GM23338 (cell line): ENCODE data around the gene ZNF511. TPM values are rescaled to one million over a fixed set of nuclear protein-coding genes. Genes with fewer than 3 reads are reported as not detected.

Source experiments
- ATAC-seq: fragments of 200-7000 bp; cut with Tn5 transposase; 3 replicates; pipeline ENCODE4 v1.9.1; 2020
- DNase-seq: peaks from one replicate; pipeline ENCODE4 v3.0.0-alpha.2; 2015; ENCODE audit warnings: low spot score
- H2AFZ ChIP-seq: fragments of 200-600 bp; sonication (generic); 2 replicates; pipeline ENCODE4 v1.8.0; 2016; ENCODE audit warnings: antibody characterized with exemption, mild to moderate bottlenecking, moderate library complexity
- H3F3A ChIP-seq: fragments of 200-600 bp; sonication (generic); replicated peaks from 2 replicates; pipeline ENCODE4 v1.8.0; 2017; ENCODE audit warnings: antibody characterized with exemption, mixed run types, low read depth
- H3K27ac ChIP-seq: fragments of 200-600 bp; sonication (generic); 2 replicates; pipeline ENCODE4 v1.6.1; 2016; ENCODE audit warnings: low read depth
- H3K27me3 ChIP-seq: fragments of 200-600 bp; sonication (generic); 2 replicates; pipeline ENCODE4 v1.8.0; 2016; ENCODE audit warnings: mild to moderate bottlenecking, mixed run types, moderate library complexity; ENCODE audit not compliant: insufficient read depth
- H3K36me3 ChIP-seq: fragments of 200-600 bp; sonication (generic); 2 replicates; pipeline ENCODE4 v1.8.0; 2016; ENCODE audit warnings: mild to moderate bottlenecking; ENCODE audit not compliant: insufficient read depth
- H3K4me1 ChIP-seq: fragments of 200-600 bp; sonication (generic); 2 replicates; pipeline ENCODE4 v1.8.0; 2016; ENCODE audit warnings: mild to moderate bottlenecking, moderate library complexity; ENCODE audit not compliant: insufficient read depth
- H3K4me2 ChIP-seq: fragments of 200-600 bp; sonication (generic); 2 replicates; pipeline ENCODE4 v1.7.1; 2017; ENCODE audit warnings: mixed run types
- H3K4me3 ChIP-seq: fragments of 200-600 bp; sonication (generic); 2 replicates; pipeline ENCODE4 v1.6.1; 2016; ENCODE audit warnings: mixed run types
- H3K79me2 ChIP-seq: fragments of 200-600 bp; sonication (generic); replicated peaks from 2 replicates; pipeline ENCODE4 v1.8.0; 2017; ENCODE audit warnings: mild to moderate bottlenecking; ENCODE audit not compliant: insufficient read depth
- H3K9me2 ChIP-seq: fragments of 200-600 bp; sonication (generic); 2 replicates; pipeline ENCODE4 v1.8.0; 2017; ENCODE audit not compliant: insufficient read depth
- H4K20me1 ChIP-seq: fragments of 200-600 bp; sonication (generic); replicated peaks from 2 replicates; pipeline ENCODE4 v1.8.0; 2017; ENCODE audit warnings: mild to moderate bottlenecking; ENCODE audit not compliant: insufficient read depth
- H3K27ac Mint-ChIP-seq: 2 replicates; pipeline ENCODE4 v1.8.0; 2020; ENCODE audit warnings: inconsistent platforms, mild to moderate bottlenecking, moderate library complexity, mixed read lengths
- H3K27me3 Mint-ChIP-seq: 3 replicates; pipeline ENCODE4 v1.8.0; 2022; ENCODE audit warnings: low read depth, mild to moderate bottlenecking, moderate library complexity, mixed read lengths, inconsistent platforms; ENCODE audit not compliant: insufficient read depth, poor library complexity
- H3K36me3 Mint-ChIP-seq: 3 replicates; pipeline ENCODE4 v1.8.0; 2021; ENCODE audit warnings: low read depth, mild to moderate bottlenecking, inconsistent platforms, moderate library complexity, mixed read lengths
- H3K4me1 Mint-ChIP-seq: 3 replicates; pipeline ENCODE4 v1.8.0; 2020; ENCODE audit warnings: mild to moderate bottlenecking, inconsistent platforms, mixed read lengths
- H3K4me3 Mint-ChIP-seq: 3 replicates; pipeline ENCODE4 v1.8.0; 2021; ENCODE audit warnings: moderate library complexity, mild to moderate bottlenecking, inconsistent platforms, mixed read lengths
- H3K9me3 Mint-ChIP-seq: 3 replicates; pipeline ENCODE4 v1.8.0; 2020; ENCODE audit warnings: moderate library complexity, mild to moderate bottlenecking, inconsistent platforms, mixed read lengths
- CREB1 ChIP-seq: fragments of 250-450 bp; sonication (Bioruptor Pico); IDR thresholded peaks from 2 replicates; pipeline ENCODE4 v1.5.0; 2020; ENCODE audit warnings: low read depth, mild to moderate bottlenecking, moderate library complexity
- EZH2 ChIP-seq: fragments of 200-600 bp; sonication (generic); IDR thresholded peaks from one replicate; pipeline ENCODE4 v1.8.0; 2017; ENCODE audit warnings: antibody characterized with exemption, mild to moderate bottlenecking, low read depth; ENCODE audit not compliant: unreplicated experiment
- EZH2phosphoT487 ChIP-seq: fragments of 200-600 bp; sonication (generic); IDR thresholded peaks from one replicate; pipeline ENCODE4 v1.8.1; 2018; ENCODE audit warnings: antibody characterized with exemption; ENCODE audit not compliant: unreplicated experiment
- JUNB ChIP-seq: IDR thresholded peaks from one replicate; pipeline ENCODE4 v1.6.1; 2016; ENCODE audit warnings: antibody characterized with exemption; ENCODE audit not compliant: unreplicated experiment
- NANOG ChIP-seq: IDR thresholded peaks from 2 replicates; pipeline ENCODE4 v1.6.1; 2016; ENCODE audit warnings: antibody characterized with exemption, borderline replicate concordance
- STAT1 ChIP-seq: IDR thresholded peaks from one replicate; pipeline ENCODE4 v1.6.1; 2016; ENCODE audit warnings: antibody characterized with exemption; ENCODE audit not compliant: unreplicated experiment
- ZNF114 ChIP-seq: fragments of 250-450 bp; sonication (Bioruptor Pico); IDR thresholded peaks from 2 replicates; pipeline ENCODE4 v1.5.0; 2020; ENCODE audit warnings: mild to moderate bottlenecking, moderate library complexity
- ZNF331 ChIP-seq: fragments of 250-450 bp; sonication (Bioruptor Pico); IDR thresholded peaks from 2 replicates; pipeline ENCODE4 v1.5.0; 2020; ENCODE audit warnings: low read depth, mild to moderate bottlenecking, moderate library complexity
- polyA plus RNA-seq: library from polyadenylated mRNA; unstranded; fragments of >200 nt; fragmentation: Nextera tagmentation; extraction: Ambion mirVana; gene quantifications from 2 replicates; pipeline ENCODE4 v1.2.1, GENCODE V29; 2016
- total RNA-seq: library from RNA; depleted of rRNA; stranded (reverse); fragments of >200 nt; shearing (Covaris generic); gene quantifications from 2 replicates; pipeline ENCODE4 v1.2.3, GENCODE V29; 2014
- TF ChIP-seq, protein P1 (sequence below): fragments of 250-450 bp; sonication (Bioruptor Pico); IDR thresholded peaks from 2 replicates; pipeline ENCODE4 v1.5.0; 2020; ENCODE audit warnings: mild to moderate bottlenecking, moderate library complexity
- TF ChIP-seq, protein P2 (sequence below): IDR thresholded peaks from one replicate; pipeline ENCODE4 v1.6.1; 2018; ENCODE audit warnings: antibody characterized with exemption; ENCODE audit not compliant: unreplicated experiment
- TF ChIP-seq, protein P3 (sequence below), 2 experiments: fragments of 200-600 bp in 1 of 2; sonication (generic) in 1 of 2; conservative IDR thresholded peaks; 2 replicates each; pipeline versions ENCODE4 v1.5.1 to v1.6.1; 2016 to 2017; ENCODE audit warnings: antibody characterized with exemption in 2 of 2, low read depth in 2 of 2, mild to moderate bottlenecking in 2 of 2, moderate library complexity in 1 of 2
- TF ChIP-seq, protein P4 (sequence below): IDR thresholded peaks from 2 replicates; pipeline ENCODE4 v1.6.1; 2016; ENCODE audit warnings: antibody characterized with exemption

Gene ZNF511
- total and polyA plus RNA-seq, 2 experiments from 2014 or later: 41.3 to 104 TPM

DNA sequence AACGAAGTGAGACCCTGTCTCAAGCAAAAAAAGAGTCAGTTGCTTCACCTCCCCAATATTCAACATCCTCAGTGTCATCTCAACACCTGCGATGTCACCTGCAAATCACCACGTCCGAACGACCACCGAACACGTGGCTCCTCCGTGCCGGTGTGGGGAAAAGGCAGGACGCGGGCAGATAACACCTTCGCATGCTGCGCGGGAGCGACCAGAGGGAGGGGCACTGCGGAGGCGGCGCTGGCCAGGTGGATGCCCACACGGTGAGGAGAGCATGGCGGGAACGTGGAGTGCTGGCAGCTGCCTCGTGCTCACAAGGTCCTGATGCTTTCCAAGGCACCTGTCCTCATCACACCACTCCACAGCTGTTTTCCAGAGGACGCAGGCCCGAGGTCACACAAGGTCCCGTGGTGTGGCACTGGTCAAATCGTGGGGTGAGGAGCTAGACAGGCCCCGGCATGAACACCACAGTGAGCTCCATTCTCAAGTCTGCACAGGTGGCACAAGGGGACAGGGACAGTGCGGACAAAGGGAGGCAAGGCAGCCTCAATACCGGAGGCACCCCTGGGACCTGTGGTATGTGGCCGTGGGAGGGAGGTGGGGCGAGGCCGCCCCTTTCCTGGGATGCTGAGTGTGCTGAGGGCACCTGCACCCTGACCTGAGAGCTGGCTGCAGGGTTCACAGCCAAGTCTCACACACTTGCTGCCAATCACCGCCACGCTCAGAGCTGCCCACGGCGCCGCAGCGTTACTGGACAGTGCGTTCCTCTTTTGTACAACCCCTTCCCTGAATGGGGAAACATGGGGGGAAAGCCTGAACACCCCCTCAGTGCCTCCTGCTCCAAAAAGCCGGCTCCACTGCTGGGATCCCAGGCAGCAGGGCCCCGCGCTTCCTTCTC is 13.0 kb upstream of the ZNF511 start (continued):
- TF ChIP-seq, protein P1, sequence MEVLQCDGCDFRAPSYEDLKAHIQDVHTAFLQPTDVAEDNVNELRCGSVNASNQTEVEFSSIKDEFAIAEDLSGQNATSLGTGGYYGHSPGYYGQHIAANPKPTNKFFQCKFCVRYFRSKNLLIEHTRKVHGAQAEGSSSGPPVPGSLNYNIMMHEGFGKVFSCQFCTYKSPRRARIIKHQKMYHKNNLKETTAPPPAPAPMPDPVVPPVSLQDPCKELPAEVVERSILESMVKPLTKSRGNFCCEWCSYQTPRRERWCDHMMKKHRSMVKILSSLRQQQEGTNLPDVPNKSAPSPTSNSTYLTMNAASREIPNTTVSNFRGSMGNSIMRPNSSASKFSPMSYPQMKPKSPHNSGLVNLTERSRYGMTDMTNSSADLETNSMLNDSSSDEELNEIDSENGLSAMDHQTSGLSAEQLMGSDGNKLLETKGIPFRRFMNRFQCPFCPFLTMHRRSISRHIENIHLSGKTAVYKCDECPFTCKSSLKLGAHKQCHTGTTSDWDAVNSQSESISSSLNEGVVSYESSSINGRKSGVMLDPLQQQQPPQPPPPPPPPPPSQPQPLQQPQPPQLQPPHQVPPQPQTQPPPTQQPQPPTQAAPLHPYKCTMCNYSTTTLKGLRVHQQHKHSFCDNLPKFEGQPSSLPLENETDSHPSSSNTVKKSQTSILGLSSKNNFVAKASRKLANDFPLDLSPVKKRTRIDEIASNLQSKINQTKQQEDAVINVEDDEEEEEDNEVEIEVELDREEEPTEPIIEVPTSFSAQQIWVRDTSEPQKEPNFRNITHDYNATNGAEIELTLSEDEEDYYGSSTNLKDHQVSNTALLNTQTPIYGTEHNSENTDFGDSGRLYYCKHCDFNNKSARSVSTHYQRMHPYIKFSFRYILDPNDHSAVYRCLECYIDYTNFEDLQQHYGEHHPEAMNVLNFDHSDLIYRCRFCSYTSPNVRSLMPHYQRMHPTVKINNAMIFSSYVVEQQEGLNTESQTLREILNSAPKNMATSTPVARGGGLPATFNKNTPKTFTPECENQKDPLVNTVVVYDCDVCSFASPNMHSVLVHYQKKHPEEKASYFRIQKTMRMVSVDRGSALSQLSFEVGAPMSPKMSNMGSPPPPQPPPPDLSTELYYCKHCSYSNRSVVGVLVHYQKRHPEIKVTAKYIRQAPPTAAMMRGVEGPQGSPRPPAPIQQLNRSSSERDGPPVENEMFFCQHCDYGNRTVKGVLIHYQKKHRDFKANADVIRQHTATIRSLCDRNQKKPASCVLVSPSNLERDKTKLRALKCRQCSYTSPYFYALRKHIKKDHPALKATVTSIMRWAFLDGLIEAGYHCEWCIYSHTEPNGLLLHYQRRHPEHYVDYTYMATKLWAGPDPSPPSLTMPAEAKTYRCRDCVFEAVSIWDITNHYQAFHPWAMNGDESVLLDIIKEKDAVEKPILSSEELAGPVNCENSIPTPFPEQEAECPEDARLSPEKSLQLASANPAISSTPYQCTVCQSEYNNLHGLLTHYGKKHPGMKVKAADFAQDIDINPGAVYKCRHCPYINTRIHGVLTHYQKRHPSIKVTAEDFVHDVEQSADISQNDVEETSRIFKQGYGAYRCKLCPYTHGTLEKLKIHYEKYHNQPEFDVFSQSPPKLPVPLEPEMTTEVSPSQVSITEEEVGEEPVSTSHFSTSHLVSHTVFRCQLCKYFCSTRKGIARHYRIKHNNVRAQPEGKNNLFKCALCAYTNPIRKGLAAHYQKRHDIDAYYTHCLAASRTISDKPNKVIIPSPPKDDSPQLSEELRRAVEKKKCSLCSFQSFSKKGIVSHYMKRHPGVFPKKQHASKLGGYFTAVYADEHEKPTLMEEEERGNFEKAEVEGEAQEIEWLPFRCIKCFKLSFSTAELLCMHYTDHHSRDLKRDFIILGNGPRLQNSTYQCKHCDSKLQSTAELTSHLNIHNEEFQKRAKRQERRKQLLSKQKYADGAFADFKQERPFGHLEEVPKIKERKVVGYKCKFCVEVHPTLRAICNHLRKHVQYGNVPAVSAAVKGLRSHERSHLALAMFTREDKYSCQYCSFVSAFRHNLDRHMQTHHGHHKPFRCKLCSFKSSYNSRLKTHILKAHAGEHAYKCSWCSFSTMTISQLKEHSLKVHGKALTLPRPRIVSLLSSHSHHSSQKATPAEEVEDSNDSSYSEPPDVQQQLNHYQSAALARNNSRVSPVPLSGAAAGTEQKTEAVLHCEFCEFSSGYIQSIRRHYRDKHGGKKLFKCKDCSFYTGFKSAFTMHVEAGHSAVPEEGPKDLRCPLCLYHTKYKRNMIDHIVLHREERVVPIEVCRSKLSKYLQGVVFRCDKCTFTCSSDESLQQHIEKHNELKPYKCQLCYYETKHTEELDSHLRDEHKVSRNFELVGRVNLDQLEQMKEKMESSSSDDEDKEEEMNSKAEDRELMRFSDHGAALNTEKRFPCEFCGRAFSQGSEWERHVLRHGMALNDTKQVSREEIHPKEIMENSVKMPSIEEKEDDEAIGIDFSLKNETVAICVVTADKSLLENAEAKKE (CRISPR knock-in tag): no peak
- no peak for TF ChIP-seq ZNF114 (CRISPR knock-in tag)
- no peak for TF ChIP-seq EZH2phosphoT487
- no peak for TF ChIP-seq STAT1
- no peak for TF ChIP-seq NANOG

DNA sequence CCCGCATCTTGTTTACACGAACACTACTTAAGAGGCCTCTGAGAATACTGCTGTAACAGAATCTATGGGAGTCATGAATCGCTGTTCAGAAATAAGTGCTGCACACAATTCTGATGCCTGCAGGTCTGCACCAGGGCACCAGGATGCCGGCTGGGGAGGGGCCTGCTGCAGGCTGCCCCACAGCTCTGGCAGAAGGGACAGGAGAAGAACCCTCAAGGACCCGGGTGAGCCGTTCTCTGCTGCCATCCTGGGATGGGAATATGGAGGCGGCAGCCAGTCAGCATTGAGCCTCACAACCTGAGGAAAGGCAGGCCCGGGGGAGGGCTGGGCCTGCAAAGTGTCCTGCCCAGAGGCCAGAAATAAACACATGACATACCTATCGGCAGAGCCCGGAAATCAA is 11.2 kb upstream of the ZNF511 start:
- Mint-ChIP-seq H3K36me3 (peaks cover 68% of the 10 kb centered on the region), H3K9me3 (no peaks in the 10 kb centered on the region), H3K4me1 (no peaks in the 10 kb centered on the region), H3K27ac (no peak overlapping the region), H3K27me3 (peaks cover 1% of the 10 kb centered on the region), H3K4me3 (no peak overlapping the region)
- Histone ChIP-seq H3K27ac (no peak overlapping the region), H3K4me3 (no peak overlapping the region), H2AFZ (no peak overlapping the region), H3K79me2 (no peaks in the 10 kb centered on the region), H3K9me2 (no peaks in the 10 kb centered on the region), H3K4me2 (no peak overlapping the region), H4K20me1 (no peaks in the 10 kb centered on the region; the same call in 1 of the 2 replicates), H3K27me3 (no peaks in the 10 kb centered on the region), H3K4me1 (no peaks in the 10 kb centered on the region), H3K36me3 (peaks cover 17% of the 10 kb centered on the region), H3F3A (no peaks in the 10 kb centered on the region; the same call in 1 of the 2 replicates)
- DNase-seq (no peak), ATAC-seq (no peak)
- no peak for TF ChIP-seq EZH2
- no peak for TF ChIP-seq NANOG
- TF ChIP-seq, protein P2, sequence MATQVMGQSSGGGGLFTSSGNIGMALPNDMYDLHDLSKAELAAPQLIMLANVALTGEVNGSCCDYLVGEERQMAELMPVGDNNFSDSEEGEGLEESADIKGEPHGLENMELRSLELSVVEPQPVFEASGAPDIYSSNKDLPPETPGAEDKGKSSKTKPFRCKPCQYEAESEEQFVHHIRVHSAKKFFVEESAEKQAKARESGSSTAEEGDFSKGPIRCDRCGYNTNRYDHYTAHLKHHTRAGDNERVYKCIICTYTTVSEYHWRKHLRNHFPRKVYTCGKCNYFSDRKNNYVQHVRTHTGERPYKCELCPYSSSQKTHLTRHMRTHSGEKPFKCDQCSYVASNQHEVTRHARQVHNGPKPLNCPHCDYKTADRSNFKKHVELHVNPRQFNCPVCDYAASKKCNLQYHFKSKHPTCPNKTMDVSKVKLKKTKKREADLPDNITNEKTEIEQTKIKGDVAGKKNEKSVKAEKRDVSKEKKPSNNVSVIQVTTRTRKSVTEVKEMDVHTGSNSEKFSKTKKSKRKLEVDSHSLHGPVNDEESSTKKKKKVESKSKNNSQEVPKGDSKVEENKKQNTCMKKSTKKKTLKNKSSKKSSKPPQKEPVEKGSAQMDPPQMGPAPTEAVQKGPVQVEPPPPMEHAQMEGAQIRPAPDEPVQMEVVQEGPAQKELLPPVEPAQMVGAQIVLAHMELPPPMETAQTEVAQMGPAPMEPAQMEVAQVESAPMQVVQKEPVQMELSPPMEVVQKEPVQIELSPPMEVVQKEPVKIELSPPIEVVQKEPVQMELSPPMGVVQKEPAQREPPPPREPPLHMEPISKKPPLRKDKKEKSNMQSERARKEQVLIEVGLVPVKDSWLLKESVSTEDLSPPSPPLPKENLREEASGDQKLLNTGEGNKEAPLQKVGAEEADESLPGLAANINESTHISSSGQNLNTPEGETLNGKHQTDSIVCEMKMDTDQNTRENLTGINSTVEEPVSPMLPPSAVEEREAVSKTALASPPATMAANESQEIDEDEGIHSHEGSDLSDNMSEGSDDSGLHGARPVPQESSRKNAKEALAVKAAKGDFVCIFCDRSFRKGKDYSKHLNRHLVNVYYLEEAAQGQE: no peak
- TF ChIP-seq JUNB: no peak
- TF ChIP-seq CREB1 (CRISPR knock-in tag): no peak
- no peak for TF ChIP-seq EZH2phosphoT487
- TF ChIP-seq, protein P3, sequence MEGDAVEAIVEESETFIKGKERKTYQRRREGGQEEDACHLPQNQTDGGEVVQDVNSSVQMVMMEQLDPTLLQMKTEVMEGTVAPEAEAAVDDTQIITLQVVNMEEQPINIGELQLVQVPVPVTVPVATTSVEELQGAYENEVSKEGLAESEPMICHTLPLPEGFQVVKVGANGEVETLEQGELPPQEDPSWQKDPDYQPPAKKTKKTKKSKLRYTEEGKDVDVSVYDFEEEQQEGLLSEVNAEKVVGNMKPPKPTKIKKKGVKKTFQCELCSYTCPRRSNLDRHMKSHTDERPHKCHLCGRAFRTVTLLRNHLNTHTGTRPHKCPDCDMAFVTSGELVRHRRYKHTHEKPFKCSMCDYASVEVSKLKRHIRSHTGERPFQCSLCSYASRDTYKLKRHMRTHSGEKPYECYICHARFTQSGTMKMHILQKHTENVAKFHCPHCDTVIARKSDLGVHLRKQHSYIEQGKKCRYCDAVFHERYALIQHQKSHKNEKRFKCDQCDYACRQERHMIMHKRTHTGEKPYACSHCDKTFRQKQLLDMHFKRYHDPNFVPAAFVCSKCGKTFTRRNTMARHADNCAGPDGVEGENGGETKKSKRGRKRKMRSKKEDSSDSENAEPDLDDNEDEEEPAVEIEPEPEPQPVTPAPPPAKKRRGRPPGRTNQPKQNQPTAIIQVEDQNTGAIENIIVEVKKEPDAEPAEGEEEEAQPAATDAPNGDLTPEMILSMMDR (conservative IDR thresholded peaks at IDR 0.05; ENCODE audit: low read depth in 2 of 2): no peak
- TF ChIP-seq, protein P4, sequence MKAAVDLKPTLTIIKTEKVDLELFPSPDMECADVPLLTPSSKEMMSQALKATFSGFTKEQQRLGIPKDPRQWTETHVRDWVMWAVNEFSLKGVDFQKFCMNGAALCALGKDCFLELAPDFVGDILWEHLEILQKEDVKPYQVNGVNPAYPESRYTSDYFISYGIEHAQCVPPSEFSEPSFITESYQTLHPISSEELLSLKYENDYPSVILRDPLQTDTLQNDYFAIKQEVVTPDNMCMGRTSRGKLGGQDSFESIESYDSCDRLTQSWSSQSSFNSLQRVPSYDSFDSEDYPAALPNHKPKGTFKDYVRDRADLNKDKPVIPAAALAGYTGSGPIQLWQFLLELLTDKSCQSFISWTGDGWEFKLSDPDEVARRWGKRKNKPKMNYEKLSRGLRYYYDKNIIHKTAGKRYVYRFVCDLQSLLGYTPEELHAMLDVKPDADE: no peak
- no peak for TF ChIP-seq ZNF331 (CRISPR knock-in tag)
